Activated naive CD4-positive, alpha-beta T cell treated with anti-CD3 and anti-CD28 coated beads, Interleukin-2, amount 50 U/mL, for 16 hours (primary cell): ENCODE data around the gene TRABD.

Experiments used
- DNase-seq: peaks from one replicate; pipeline ENCODE4 v3.0.0-alpha.2; 2020

TRABD gene

DNA sequence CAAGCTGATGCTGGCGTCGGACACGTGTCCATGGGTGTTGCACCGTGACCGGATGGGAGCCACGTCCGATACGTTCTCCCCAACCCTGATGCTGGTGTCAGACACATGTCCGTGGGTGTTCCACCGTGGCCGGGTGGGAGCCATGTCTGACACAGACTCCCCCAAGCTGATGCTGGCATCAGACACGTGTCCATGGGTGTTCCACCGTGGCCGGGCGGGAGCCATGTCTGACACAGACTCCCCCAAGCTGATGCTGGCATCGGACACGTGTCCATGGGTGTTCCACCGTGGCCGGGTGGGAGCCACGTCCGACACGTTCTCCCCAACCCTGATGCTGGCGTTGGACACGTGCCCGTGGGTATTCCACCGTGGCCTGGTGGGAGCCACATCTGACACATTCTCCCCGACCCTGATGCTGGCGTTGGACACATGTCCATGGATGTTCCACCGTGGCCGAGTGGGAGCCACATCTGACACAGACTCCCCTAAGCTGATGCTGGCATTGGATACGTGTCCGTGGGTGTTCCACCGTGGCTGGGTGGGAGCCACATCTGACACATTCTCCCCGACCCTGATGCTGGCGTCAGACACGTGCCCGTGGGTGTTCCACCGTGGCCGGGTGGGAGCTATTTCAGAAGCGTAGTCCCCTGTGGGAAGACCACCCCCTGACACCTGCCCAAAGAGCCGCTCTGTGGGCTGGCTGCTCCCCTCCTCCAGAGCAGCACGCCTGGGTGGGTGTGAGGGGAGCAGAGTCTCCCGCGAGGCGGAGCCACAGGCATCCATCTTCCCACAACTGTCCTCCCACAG, 35.1 kb downstream of the TRABD start:
- DNase-seq: no peak

DNA sequence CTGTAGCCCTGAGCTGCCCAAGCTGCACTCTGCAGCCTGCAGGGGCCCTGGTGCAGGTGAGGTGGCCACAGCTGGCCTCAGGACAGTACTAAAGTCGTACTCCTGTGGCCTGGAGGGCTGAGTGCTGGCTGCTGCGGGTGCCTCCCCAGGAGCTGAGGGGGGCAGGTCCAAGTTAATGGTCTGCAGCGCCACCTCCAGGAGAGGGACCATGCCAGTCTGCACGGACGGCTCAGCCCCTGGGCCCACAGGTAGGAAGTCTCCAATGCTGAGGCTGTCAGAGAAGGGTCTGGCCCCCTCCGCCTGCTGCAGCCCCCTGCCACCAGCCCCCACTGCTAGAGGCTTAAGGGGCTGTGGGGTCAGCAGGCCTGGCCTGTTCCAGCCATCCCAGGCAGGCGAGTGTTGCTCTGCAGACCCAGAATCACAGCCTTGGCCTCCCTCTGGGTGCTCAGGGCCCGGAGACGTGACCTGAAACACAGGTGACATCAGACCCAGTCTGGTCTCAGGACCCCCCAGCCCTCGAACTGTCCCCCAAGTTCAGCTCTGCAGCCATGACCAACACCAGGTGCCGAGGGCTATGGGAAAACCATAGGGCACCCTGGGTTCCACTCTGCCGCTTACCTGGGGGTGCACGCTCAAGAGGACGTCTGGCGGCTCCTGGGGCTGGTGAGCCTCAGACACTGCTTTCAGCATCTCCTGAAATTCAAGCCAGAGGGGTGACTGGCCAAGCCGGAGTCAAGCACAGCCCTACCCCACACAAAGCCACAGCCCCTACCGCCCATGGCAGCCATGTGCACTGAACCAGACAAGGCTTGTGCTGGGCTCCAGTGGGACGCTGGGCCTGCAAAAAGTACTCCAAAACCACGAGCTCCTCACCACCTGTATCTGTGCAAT, 35.9 kb downstream of the TRABD start:
- no peak for DNase-seq

DNA sequence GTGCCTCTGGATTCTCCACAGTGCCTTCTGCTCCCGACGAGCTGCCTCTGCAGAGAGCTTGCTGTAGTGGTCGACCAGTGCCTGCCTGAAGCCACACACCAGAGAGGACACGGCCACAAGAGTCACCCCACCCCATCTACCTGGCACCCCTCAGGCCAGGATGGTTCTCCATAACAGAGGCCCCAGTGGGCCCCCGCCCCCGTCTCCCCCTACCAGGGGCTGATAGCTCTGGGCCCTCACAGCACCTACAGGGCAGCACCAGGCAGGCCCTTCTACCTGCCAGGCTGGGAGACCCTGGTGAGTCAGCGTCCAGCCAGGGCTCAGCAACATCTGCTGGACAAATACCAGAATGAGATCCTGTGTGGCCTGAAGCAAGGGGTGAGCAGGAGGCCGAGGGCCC, 36.8 kb downstream of the TRABD start:
- DNase-seq: no peak

DNA sequence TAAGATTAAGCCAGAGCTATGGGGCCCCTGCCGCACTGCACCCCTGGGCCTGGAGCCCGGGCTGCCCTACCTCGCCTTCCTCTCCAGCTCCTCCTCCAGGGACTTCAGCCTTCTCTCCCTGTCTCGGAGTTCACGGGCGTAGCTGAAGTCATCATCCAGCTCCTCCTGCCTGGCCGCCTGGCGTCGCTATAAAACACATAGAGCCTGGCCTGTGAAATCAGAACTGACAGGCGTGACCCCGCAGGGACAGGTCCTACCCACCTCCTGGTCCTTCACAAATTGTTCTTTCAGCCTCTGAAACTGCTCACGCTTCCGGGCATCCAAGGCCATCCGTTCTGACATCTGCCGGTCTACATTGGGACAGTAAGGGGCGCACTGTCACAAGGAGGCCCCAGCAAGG, 38.4 kb downstream of the TRABD start:
- DNase-seq: no peak

DNA sequence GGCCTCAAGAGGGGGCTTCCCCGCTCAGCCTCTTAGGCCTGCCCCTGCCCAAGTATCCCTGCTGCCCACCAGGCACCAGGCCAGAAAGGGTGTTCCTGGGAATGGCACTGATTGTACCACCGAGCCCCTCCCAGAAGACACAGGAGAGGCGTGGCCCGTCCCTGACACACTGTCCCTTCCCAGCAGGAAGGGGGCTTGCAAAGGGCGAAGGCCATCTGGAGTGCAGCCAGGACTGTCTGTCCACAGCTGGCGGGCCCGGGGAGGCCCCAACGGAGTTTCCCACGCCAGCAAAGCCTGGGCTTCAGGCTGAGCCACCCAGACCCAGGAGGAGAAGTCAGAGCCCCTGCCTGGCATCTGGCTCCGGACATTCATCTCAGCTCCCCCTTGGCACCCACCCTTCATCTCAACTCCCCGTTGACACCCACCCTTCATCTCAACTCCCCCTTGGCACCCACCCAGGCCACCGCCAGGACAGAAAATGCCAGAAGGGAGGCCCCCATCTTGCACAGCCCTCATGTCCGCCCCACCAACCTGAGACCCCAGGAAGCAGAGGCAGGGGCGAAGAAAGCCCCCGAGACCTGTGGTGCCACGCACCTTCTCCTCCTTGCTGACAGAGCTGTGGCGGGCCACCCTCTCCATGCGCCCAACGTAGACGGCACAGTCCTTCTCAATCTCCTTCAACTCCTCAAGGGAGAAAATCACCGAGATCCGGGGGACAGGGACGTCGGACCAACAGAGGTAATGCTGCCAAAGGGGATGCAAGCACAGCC, 39.7 kb downstream of the TRABD start:
- no peak for DNase-seq

DNA sequence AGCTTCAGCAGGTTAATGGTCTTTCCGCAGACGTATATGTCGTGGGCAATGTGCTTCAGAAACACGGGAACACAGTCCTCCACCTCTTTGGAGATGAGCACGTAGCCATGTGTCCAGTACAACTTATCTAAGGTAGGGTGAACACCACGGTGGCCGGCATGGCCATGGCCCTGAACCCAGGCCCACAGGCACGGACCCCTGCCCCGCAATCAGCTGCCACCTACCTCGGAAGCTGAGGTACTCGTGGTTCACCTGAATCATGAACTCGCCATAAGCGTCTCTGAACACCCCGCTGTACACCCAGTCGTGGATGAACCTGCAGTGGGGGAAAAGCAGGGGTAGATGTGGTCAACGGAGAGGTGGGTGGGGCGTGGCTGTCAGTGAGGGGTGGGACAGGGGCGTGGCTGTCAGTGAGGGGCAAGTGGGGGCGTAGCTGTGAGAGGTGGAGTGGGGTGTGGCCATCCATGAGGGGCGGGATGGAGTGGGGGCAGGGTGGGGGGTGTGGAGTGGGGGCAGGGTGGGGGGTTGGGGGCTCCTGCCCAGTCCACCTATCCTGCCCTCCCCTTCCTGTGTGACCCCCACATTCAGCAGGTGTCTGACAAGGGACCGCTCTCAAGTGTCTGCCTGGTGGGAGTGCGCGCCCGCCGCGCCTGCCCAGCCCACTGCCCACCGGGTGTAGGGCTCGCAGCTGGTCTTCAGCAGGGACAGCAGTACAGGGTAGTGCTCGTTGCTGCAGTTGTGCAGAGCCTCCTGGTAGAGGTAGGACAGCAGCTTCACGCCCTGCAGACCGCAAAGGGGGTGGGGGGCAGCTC, 40.6 kb downstream of the TRABD start:
- no peak for DNase-seq

DNA sequence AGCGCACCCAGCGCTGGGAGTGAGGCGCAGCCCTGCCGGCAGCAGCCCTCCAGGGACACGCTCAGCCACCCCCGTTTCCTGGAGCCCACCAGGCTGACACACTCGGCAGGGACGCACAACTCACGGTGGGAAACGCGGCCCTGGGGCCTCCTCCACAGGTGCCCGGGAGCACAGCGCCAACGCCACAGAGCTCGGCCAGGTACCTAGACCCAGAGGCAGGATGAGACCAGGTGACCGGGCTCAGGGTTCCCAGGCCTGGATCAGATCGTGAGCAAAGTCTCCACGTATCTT, 41.1 kb downstream of the TRABD start:
- no peak for DNase-seq

DNA sequence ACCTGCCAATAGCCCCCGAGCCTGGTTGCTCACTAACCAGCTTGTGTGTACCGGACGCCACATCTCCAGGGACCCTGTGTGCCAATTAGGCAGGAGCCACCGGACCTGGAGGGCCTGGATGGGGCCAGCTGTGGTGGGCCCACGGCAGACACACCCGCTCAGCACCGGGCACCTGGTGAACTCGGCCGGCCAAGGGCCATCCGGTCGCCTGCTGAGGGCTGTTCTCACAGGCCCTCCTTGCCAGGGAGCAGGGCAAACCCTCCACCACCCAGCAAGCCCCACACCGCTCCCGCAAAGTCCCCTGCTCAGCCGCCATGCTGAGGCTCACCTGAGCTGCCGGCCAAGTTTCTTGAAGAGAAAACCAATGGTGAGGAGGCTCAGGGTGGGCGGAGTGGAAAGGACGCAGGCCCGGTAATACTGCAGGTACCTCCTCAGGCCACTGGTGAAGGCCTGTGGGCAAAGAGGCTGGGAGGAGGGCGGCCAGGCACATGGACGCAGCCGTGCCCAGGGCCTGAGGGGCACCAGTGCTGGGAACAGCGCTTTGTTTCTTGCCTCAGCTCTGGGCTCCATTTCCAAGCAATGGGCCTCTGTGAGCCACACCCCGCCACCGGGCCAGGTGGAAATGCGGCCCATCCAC, 42.0 kb downstream of the TRABD start:
- no peak for DNase-seq

DNA sequence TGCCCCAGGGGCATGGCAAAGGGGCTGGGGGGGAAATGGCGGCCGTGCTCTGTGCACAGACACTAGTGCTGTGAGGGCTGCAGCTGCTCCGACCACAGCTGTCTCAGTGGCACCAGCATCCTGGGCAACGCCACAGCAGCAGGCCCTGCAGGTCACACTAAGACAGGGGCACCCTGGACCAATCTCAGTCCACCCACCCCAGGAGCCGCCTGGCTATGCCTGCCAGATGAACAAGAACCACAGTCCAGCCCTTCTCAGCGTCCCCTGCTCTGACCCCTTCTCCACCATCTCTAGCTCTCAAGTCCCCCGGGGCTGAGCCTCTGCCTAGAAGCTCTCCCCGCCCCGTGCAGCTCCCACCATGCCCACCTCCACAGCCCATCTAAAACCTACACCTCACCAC, 42.7 kb downstream of the TRABD start:
- DNase-seq: no peak

DNA sequence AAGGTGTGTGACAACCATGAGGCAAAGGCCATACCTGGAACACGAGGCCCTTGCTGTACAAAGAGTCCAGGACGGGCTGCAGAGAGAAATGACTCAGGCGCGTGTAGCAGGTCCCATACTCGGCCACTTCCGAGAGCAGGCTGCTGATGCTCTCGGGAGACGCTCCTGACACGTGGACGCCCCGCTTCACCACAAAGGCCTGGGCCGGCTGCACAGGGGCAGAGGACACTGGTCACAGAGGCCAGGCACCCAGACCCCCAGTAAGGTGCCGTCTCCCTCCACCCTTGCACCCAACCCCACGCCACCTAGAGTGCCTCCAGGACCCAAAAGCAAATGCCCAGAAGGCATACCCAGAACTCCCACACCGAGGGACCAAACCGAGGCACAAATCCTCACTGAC, 43.7 kb downstream of the TRABD start:
- DNase-seq: no peak

DNA sequence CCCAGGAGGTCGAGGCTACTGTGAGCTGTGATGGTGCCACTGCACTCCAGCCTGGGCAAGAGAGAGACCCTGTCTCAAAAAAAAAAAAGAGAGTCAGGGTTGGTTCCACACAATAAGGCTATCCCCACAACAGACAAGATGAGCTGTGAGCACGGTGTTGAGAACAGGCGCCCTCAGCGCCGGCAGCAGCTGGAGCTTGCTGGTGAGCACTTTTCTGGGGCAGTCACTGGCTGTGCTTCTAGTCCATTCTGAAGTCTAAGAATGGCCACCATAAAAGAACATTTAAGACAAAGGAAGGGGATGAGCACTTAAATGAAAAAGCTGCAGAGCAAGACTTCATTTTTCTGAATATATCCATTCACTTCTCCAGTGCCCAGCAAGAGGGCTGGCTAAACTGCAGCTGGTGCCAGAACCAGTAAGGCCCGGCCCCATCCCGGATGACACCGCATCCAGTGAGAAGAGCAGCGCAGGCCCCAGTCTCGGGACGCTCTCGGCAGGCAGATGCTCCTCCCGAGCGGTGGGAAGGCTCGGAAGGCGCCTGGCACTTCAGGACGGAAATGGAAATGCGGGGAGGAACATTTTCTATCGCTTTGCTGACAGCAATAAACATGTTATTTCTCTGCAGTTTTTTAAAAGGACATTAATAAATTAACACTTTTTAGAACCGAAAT, 46.9 kb downstream of the TRABD start:
- no peak for DNase-seq

DNA sequence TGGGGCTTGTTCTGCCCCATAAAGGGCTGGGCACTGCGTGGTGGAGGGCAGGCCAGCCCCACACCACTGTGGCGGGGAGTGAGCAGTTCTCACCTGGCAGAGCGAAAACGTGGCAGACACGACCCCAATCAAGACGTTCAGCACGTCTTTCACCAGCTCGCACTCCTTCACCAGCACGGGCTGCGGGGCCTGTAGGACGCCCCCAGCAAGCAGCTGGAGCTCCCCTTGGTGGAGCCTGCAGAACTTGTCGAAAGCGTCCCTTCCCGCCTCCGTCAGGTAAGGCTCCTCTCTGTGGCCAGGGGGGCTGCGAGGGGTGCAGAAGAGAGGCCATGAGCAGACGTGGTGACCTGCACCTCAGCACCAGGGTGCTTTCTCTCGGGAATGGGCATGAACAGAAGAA, 47.5 kb downstream of the TRABD start:
- DNase-seq: no peak

DNA sequence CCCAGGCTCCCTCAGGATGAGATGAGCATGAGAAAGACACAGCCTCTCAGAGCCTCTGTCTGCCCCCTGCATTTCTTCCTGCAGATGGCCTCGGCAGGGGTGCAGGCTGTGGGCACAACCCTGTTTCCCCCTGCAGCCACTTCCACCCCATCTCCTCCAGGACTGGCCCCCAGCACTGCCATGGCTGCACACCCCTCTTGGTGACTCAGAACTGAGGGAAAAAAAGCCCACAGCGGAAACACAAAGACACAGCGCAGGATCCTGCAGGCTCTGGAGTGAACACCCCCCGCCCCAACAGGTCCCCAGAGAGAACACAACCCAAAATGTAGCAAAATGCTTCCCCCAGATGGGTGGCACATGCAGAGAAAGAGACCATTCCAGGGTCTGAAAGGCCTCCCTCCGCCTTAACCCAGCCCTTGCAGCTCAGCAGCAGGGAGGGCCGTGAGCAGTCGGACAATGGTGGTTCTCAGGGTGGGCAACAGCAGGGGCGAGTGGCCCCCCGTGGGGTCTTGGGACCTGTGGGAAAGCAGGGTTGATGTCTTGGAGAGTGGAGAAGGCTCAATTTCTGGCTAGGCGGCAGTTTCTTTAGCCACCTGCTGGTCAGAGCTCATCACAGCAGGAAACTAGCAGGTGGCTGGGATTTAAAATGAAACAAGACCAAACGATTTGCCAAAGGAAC, 51.2 kb downstream of the TRABD start:
- DNase-seq: no peak

DNA sequence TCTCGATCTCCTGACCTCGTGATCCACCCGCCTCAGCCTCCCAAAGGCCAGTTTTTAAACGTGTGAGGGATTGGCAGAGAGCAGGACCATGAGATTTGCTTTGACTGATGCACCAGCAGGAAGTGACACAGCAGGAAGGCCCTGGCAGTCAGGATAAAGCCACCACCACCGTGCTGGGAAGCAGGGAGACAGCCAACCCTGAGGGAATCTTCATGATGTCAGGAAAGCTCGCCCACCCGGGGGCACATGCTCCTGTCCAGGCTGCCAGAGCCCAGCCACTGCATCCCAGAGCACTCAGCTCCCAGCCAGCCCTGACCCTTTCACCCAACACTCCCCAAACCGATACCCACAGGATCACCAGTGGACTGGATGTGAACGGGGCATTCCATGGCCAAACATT, 53.0 kb downstream of the TRABD start:
- DNase-seq: no peak

DNA sequence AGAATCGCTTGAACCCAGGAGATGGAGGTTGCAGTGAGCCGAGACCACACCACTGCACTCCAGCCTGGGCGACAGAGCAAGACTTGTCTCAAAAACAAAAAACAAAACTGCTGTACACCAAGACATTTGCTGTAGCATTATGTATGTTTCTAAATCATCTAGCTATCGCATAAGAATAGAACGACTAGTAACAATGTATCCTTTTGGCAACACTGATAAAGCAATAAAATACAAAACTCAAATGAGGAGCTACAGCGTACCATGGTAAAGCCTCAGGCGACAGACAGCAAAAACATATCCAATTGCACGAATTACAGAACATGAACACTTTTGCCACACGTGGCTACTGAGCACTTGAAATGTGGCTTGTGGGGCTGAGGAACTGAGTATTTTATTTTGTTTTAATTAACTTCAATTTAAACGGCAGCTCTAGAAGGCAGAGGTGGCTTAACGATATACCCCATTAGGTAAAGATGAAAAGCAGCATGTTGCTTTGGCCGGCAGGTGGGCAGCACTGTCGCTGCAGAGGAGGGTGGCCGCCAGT, 56.8 kb downstream of the TRABD start:
- no peak for DNase-seq

DNA sequence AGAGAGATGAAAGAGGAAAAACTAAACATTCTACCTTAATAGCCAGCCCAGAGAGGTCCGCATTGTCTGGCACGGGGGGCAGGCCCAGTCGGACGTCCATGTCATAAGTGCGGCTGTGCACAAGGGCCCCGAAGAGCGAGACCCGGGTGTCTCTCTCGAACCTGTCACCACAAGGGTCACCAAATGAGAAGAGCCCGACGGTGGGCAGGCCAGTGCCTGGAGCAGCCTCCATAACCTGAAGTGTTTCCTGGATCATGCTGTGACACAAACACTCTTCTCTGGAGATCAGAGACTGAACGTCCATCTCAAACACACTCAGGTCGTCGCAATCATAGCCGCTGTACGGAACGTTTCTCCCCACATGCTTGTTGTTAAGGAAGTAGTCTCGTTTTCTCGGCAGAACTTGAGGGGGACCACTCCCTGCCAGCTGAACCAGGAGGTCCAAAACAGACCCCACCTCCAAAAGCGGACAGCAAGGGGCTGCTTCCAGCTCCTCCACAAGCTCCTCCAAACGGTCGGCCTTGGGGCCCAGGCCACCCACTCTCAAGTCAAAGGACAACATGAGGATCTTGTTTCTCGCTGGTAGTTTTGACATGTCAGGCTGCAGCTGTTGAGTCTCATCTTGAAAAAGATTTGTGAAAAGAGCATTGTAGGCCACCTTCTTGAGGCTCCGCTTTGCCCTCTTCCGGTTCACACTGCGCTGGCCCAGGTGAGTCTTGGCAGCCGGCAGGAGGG, 58.1 kb downstream of the TRABD start:
- DNase-seq: no peak

DNA sequence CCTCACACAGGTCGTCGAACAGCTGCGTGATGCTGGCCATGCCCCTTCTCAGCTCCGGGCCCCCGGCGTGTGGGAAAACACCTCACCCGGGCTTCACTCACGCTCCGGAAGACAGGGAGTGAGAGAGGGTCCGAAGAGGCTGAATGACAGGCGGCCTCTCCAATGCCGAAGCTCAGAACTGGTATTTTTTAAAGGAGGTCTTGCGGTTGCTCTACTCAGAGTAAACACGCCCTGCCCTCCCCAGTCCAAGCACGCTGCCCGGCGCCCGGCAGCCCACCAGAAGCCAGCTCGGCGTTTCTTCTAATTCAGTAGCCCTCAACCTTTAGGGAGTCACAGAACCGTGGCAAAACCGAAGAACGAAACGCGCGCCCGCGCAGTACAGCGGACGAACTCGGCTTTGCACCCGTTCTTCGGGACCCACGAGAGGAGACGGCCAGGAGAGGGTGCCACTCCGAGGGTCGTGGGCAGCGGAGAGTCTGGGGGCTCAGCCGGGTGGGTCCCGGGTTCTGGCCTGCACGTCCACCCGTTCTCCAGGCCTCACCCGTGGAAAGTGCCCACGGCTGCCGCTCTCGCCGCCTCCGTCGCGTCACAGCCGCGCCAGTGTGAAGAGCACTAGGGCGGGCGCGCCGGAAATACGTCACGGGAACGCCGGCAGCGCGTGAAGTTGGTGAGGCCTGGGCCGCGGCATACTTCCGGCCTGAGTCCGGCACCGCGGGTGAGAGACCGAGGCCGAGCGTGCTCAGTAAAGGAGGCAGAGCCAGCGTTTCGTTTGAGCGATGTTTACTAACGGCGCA, 58.9 kb downstream of the TRABD start, which contains the start of gene TUBGCP6:
Gene TUBGCP6, minus strand, starts transcription at position 604 of the 794 bp plus-strand sequence. Its CDS starts 564 bp downstream, at position 40.
- peak; percentile 94 for DNase-seq

DNA sequence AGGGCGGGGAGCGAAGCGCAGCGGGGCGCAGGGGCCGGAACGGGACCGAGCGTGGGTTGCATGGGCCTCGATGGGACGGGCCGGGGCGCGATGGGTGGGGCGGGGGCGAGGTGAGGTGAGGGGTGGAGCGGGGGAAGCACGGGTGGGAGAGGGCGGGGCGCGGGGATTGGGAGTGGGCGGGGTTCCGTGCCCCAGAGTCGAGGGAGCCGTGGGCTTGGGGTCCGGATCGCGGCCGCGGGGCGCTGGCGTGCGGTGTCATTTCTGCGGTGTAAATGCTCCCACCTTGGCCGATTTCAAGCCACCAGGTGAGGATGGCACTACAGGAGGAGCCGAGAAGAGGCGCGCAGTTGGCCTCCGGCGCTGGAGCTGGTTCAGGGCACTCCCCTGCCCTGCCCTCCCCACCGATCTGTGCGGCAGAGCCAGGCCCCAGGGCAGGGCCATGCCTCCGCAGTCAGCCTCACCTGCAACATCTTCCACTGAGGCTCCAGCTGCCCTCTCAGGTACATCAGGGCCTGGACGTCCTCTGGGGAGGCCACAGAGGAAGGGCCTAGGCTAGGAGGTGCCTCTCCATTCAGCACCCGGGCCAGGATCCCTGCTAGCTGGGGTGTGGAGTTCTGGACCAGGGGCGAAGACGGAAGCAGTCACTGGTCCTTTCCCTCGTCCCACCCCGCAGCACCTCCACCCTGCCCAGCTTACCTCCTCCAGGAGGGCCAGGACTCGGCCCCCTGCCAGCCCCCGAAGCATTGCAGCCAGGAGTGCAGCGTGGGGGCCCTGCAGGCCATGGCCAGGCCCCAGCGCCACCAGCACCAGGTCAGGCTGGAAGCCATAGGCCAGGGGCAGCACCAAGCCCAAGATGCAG, 59.7 kb downstream of the TRABD start:
- no peak for DNase-seq
